ENCODE results near the gene ZMYND8.
A peak's percentile ranks its signal among the peaks of the same experiment; 100 is the strongest.

The ZMYND8 gene

GRCh38 chr20:47196091-47197081 lies 160.1 kb downstream of the ZMYND8 start:
- no peaks in the 10 kb centered on the region for H3K9me3 ChIP-seq (ENCODE audit: control insufficient read depth in 2 of 2, low read length in 2 of 2)
- peaks cover 9% of the 10 kb centered on the region for H3K4me1 ChIP-seq (ENCODE audit: control insufficient read depth, insufficient read depth, low read length)
- H3K4me3 ChIP-seq (ENCODE audit: low read length in 2 of 2), result peak overlapping the region in 1 of 2 donors; percentile 47
- no peaks in the 10 kb centered on the region for H3K36me3 ChIP-seq (ENCODE audit: control insufficient read depth in 2 of 2, insufficient read depth in 2 of 2, low read length in 2 of 2)
- H3K27ac ChIP-seq (ENCODE audit: low read length), result no peak overlapping the region
- H3K27me3 ChIP-seq (ENCODE audit: control insufficient read depth in 1 of 2, insufficient read depth in 2 of 2, low read length in 2 of 2), result no peaks in the 10 kb centered on the region
- no peak overlapping the region for H3K9ac ChIP-seq (ENCODE audit: low read length in 2 of 2)

GRCh38 chr20:47195573-47195972 lies 160.9 kb downstream of the ZMYND8 start:
- Histone ChIP-seq H3K9ac (ENCODE audit: low read length in 2 of 2) (no peak overlapping the region), H3K36me3 (ENCODE audit: control insufficient read depth in 2 of 2, insufficient read depth in 2 of 2, low read length in 2 of 2) (no peaks in the 10 kb centered on the region), H3K4me3 (ENCODE audit: low read length in 2 of 2) (no peak overlapping the region), H3K4me1 (ENCODE audit: control insufficient read depth, insufficient read depth, low read length) (peaks cover 9% of the 10 kb centered on the region), H3K9me3 (ENCODE audit: control insufficient read depth in 2 of 2, low read length in 2 of 2) (no peaks in the 10 kb centered on the region), H3K27ac (ENCODE audit: low read length) (no peak overlapping the region), H3K27me3 (ENCODE audit: control insufficient read depth in 1 of 2, insufficient read depth in 2 of 2, low read length in 2 of 2) (no peaks in the 10 kb centered on the region)

GRCh38 chr20:47191956-47192355 lies 164.5 kb downstream of the ZMYND8 start:
- no peak overlapping the region for H3K27ac ChIP-seq (ENCODE audit: low read length)
- no peaks in the 10 kb centered on the region for H3K9me3 ChIP-seq (ENCODE audit: control insufficient read depth in 2 of 2, low read length in 2 of 2)
- H3K4me1 ChIP-seq (ENCODE audit: control insufficient read depth, insufficient read depth, low read length), result peaks cover 9% of the 10 kb centered on the region
- no peak overlapping the region for H3K9ac ChIP-seq (ENCODE audit: low read length in 2 of 2)
- H3K36me3 ChIP-seq (ENCODE audit: control insufficient read depth in 2 of 2, insufficient read depth in 2 of 2, low read length in 2 of 2), result no peaks in the 10 kb centered on the region
- H3K27me3 ChIP-seq (ENCODE audit: control insufficient read depth in 1 of 2, insufficient read depth in 2 of 2, low read length in 2 of 2), result peaks cover 3 to 6% of the 10 kb centered on the region in 2 donors
- no peak overlapping the region for H3K4me3 ChIP-seq (ENCODE audit: low read length in 2 of 2)

- Histone ChIP-seq H3K27me3 (ENCODE audit: control insufficient read depth in 1 of 2, insufficient read depth in 2 of 2, low read length in 2 of 2) (peaks cover 3 to 6% of the 10 kb centered on the region in 2 donors), H3K4me1 (ENCODE audit: control insufficient read depth, insufficient read depth, low read length) (peaks cover 3% of the 10 kb centered on the region), H3K27ac (ENCODE audit: low read length) (no peak overlapping the region), H3K36me3 (ENCODE audit: control insufficient read depth in 2 of 2, insufficient read depth in 2 of 2, low read length in 2 of 2) (no peaks in the 10 kb centered on the region), H3K9me3 (ENCODE audit: control insufficient read depth in 2 of 2, low read length in 2 of 2) (no peaks in the 10 kb centered on the region), H3K9ac (ENCODE audit: low read length in 2 of 2) (no peak overlapping the region), H3K4me3 (ENCODE audit: low read length in 2 of 2) (no peak overlapping the region)
Observed at GRCh38 chr20:47191074-47191673, 165.3 kb downstream of the ZMYND8 start.

GRCh38 chr20:47189060-47189459 lies 167.4 kb downstream of the ZMYND8 start:
- peaks cover 3 to 6% of the 10 kb centered on the region in 2 donors for H3K27me3 ChIP-seq (ENCODE audit: control insufficient read depth in 1 of 2, insufficient read depth in 2 of 2, low read length in 2 of 2)
- H3K36me3 ChIP-seq (ENCODE audit: control insufficient read depth in 2 of 2, insufficient read depth in 2 of 2, low read length in 2 of 2), result no peaks in the 10 kb centered on the region
- no peak overlapping the region for H3K4me3 ChIP-seq (ENCODE audit: low read length in 2 of 2)
- H3K9ac ChIP-seq (ENCODE audit: low read length in 2 of 2), result no peak overlapping the region
- no peaks in the 10 kb centered on the region for H3K9me3 ChIP-seq (ENCODE audit: control insufficient read depth in 2 of 2, low read length in 2 of 2)
- H3K4me1 ChIP-seq (ENCODE audit: control insufficient read depth, insufficient read depth, low read length), result no peaks in the 10 kb centered on the region
- no peak overlapping the region for H3K27ac ChIP-seq (ENCODE audit: low read length)

- no peak overlapping the region for H3K4me3 ChIP-seq (ENCODE audit: low read length in 2 of 2)
- no peaks in the 10 kb centered on the region for H3K4me1 ChIP-seq (ENCODE audit: control insufficient read depth, insufficient read depth, low read length)
- no peak overlapping the region for H3K27ac ChIP-seq (ENCODE audit: low read length)
- no peak overlapping the region for H3K9ac ChIP-seq (ENCODE audit: low read length in 2 of 2)
- H3K9me3 ChIP-seq (ENCODE audit: control insufficient read depth in 2 of 2, low read length in 2 of 2), result no peaks in the 10 kb centered on the region
- peaks cover 3 to 6% of the 10 kb centered on the region in 2 donors for H3K27me3 ChIP-seq (ENCODE audit: control insufficient read depth in 1 of 2, insufficient read depth in 2 of 2, low read length in 2 of 2)
- H3K36me3 ChIP-seq (ENCODE audit: control insufficient read depth in 2 of 2, insufficient read depth in 2 of 2, low read length in 2 of 2), result no peaks in the 10 kb centered on the region
Observed at GRCh38 chr20:47188540-47188939, 168.0 kb downstream of the ZMYND8 start.

GRCh38 chr20:47187450-47188195 lies 168.9 kb downstream of the ZMYND8 start:
- Histone ChIP-seq H3K36me3 (ENCODE audit: control insufficient read depth in 2 of 2, insufficient read depth in 2 of 2, low read length in 2 of 2) (no peaks in the 10 kb centered on the region), H3K27ac (ENCODE audit: low read length) (no peak overlapping the region), H3K9ac (ENCODE audit: low read length in 2 of 2) (no peak overlapping the region), H3K4me3 (ENCODE audit: low read length in 2 of 2) (no peak overlapping the region), H3K9me3 (ENCODE audit: control insufficient read depth in 2 of 2, low read length in 2 of 2) (no peaks in the 10 kb centered on the region), H3K27me3 (ENCODE audit: control insufficient read depth in 1 of 2, insufficient read depth in 2 of 2, low read length in 2 of 2) (peaks cover 3 to 6% of the 10 kb centered on the region in 2 donors), H3K4me1 (ENCODE audit: control insufficient read depth, insufficient read depth, low read length) (no peaks in the 10 kb centered on the region)

GRCh38 chr20:47183367-47183766 lies 173.1 kb downstream of the ZMYND8 start:
- Histone ChIP-seq H3K27me3 (ENCODE audit: control insufficient read depth in 1 of 2, insufficient read depth in 2 of 2, low read length in 2 of 2) (no peaks in the 10 kb centered on the region), H3K9ac (ENCODE audit: low read length in 2 of 2) (no peak overlapping the region), H3K9me3 (ENCODE audit: control insufficient read depth in 2 of 2, low read length in 2 of 2) (peaks cover 0 to 3% of the 10 kb centered on the region in 2 donors), H3K4me1 (ENCODE audit: control insufficient read depth, insufficient read depth, low read length) (no peaks in the 10 kb centered on the region), H3K4me3 (ENCODE audit: low read length in 2 of 2) (no peak overlapping the region), H3K27ac (ENCODE audit: low read length) (no peak overlapping the region), H3K36me3 (ENCODE audit: control insufficient read depth in 2 of 2, insufficient read depth in 2 of 2, low read length in 2 of 2) (no peaks in the 10 kb centered on the region)

- no peaks in the 10 kb centered on the region for H3K27me3 ChIP-seq (ENCODE audit: control insufficient read depth in 1 of 2, insufficient read depth in 2 of 2, low read length in 2 of 2)
Observed at GRCh38 chr20:47181056-47181862, 175.2 kb downstream of the ZMYND8 start.

GRCh38 chr20:47179267-47179666 lies 177.2 kb downstream of the ZMYND8 start:
- H3K27ac ChIP-seq (ENCODE audit: low read length), result no peak overlapping the region
- no peak overlapping the region for H3K4me3 ChIP-seq (ENCODE audit: low read length in 2 of 2)
- H3K36me3 ChIP-seq (ENCODE audit: control insufficient read depth in 2 of 2, insufficient read depth in 2 of 2, low read length in 2 of 2), result no peaks in the 10 kb centered on the region
- H3K4me1 ChIP-seq (ENCODE audit: control insufficient read depth, insufficient read depth, low read length), result no peaks in the 10 kb centered on the region
- H3K9ac ChIP-seq (ENCODE audit: low read length in 2 of 2), result no peak overlapping the region
- H3K27me3 ChIP-seq (ENCODE audit: control insufficient read depth in 1 of 2, insufficient read depth in 2 of 2, low read length in 2 of 2), result peaks cover 0 to 5% of the 10 kb centered on the region in 2 donors
- peaks cover 0 to 3% of the 10 kb centered on the region in 2 donors for H3K9me3 ChIP-seq (ENCODE audit: control insufficient read depth in 2 of 2, low read length in 2 of 2)

More at GRCh38 chr20:47181056-47181862, 175.2 kb downstream of the ZMYND8 start:
- H3K9me3 ChIP-seq (ENCODE audit: control insufficient read depth in 2 of 2, low read length in 2 of 2), result peaks cover 0 to 3% of the 10 kb centered on the region in 2 donors
- H3K9ac ChIP-seq (ENCODE audit: low read length in 2 of 2), result no peak overlapping the region
- no peaks in the 10 kb centered on the region for H3K4me1 ChIP-seq (ENCODE audit: control insufficient read depth, insufficient read depth, low read length)
- H3K4me3 ChIP-seq (ENCODE audit: low read length in 2 of 2), result no peak overlapping the region
- no peaks in the 10 kb centered on the region for H3K36me3 ChIP-seq (ENCODE audit: control insufficient read depth in 2 of 2, insufficient read depth in 2 of 2, low read length in 2 of 2)
- H3K27ac ChIP-seq (ENCODE audit: low read length), result no peak overlapping the region
